Choroid plexus epithelial cell (primary cell): ENCODE measurements around the gene KCTD10.

Source experiments
- DNase-seq: peaks from one replicate; pipeline ENCODE4 v3.0.0-alpha.2; 2010; ENCODE audit warnings: low read depth
- H3K4me3 ChIP-seq: 2 replicates; pipeline ENCODE4 v1.5.1; 2011; ENCODE audit warnings: low read depth, mild to moderate bottlenecking, control low read depth, low read length, moderate library complexity
- CTCF ChIP-seq: conservative IDR thresholded peaks from 2 replicates; pipeline ENCODE4 v1.5.1; 2011; ENCODE audit warnings: low read depth, mild to moderate bottlenecking, control low read depth, inconsistent platforms, low read length, moderate library complexity

Gene KCTD10, protein sequence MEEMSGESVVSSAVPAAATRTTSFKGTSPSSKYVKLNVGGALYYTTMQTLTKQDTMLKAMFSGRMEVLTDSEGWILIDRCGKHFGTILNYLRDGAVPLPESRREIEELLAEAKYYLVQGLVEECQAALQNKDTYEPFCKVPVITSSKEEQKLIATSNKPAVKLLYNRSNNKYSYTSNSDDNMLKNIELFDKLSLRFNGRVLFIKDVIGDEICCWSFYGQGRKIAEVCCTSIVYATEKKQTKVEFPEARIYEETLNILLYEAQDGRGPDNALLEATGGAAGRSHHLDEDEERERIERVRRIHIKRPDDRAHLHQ

GRCh38 chr12:109477185-109477962 lies at the start of gene KCTD10, which contains the start of gene UBE3B:
KCTD10 (minus strand) TSS chr12:109477300; CDS start chr12:109477262, 38 bp downstream.
UBE3B (plus strand) TSS chr12:109477634; CDS start chr12:109483552, 5,918 bp downstream.
- peak within 1 kb of the TSS; percentile 68 for H3K4me3 ChIP-seq
- peak; percentile 10 for TF ChIP-seq CTCF
- DNase-seq, result peak; percentile 94

GRCh38 chr12:109525279-109525585 lies 48.1 kb upstream of the KCTD10 start:
- H3K4me3 ChIP-seq, result no peak overlapping the region
- DNase-seq, result no peak
- no peak for TF ChIP-seq CTCF

GRCh38 chr12:109524466-109525278 lies 47.6 kb upstream of the KCTD10 start:
- DNase-seq, result no peak
- no peak overlapping the region for H3K4me3 ChIP-seq
- no peak for TF ChIP-seq CTCF

- no peak for TF ChIP-seq CTCF
- no peak for DNase-seq
- H3K4me3 ChIP-seq, result no peak overlapping the region
Observed at GRCh38 chr12:109523504-109523903, 46.4 kb upstream of the KCTD10 start.

- no peak overlapping the region for H3K4me3 ChIP-seq
- DNase-seq, result no peak
- no peak for TF ChIP-seq CTCF
Observed at GRCh38 chr12:109523071-109523470, 46.0 kb upstream of the KCTD10 start.

DNA sequence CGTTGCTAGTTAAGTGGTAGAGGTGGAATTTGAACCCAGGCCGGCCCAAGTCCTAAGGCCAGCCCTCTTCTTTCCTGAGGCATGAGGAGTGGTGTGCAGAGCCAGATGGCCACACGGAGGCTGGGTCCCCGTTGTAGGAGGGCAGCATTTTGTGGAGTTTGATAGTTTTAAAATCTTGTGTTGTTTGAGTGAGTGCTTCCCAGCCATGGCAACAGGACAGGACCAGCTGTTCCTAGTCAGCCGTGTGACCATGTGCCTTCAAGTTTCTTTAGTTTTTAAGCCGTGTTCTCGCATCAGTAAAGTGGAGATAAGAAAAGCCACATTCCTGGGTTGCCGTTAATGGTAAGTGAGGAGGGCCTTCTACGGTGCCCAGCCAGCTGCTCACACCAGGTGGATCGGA lies 44.7 kb upstream of the KCTD10 start:
- no peak for DNase-seq
- TF ChIP-seq CTCF, result no peak

More for the DNA sequence above, 44.7 kb upstream of the KCTD10 start:
- H3K4me3 ChIP-seq, result no peak overlapping the region
